ENCODE data around the gene IFITM1.
A peak's percentile ranks its signal among the peaks of the same experiment; 100 is the strongest.
"Not testable (repeated sequence)": the region's sequence is repeated elsewhere in the genome, so short reads cannot be mapped to it uniquely, and the experiment has no call there.

The IFITM1 gene

DNA sequence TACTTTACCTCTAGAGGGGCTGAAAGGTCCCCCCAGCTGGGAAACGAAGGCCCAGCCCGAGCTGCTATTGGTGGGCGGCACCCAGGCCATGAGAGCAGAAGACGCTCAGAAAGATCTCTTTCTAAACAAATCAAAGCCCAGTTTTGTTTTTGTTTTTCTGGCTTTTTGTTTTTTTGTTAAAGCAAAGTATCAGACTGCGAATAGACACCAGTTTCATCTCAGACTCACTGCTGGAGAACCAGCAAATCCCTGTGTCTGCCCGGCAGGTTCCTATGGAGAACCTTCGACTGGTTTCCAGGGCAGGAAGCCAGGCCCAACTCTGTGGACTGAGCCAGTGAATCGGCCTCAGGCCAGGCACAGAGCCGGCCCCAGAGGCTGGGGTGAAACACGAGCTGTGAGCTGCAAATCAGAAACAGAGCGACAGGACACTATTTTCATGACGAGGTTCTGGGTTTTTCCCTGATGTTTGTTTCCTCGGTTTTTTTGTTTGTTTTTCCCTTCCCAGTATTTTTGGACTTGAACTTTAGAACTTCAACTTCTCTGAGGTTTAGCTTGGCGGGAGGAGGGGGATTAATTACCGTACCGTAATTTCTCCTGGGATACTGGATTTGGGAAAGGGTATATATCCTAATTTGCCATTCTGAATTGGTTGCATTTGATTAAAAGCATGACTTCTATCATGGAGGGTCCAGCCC is 39.5 kb downstream of the IFITM1 start:
- Histone ChIP-seq H3K4me3 (ENCODE audit: low read length in 2 of 2) (peak overlapping the region in 1 of 2 donors; percentile 29), H3K9ac (ENCODE audit: low read length in 2 of 2) (peak overlapping the region; percentile 58 to 74), H3K27me3 (ENCODE audit: control insufficient read depth in 1 of 2, insufficient read depth in 2 of 2, low read length in 2 of 2) (no peaks in the 10 kb centered on the region)

DNA sequence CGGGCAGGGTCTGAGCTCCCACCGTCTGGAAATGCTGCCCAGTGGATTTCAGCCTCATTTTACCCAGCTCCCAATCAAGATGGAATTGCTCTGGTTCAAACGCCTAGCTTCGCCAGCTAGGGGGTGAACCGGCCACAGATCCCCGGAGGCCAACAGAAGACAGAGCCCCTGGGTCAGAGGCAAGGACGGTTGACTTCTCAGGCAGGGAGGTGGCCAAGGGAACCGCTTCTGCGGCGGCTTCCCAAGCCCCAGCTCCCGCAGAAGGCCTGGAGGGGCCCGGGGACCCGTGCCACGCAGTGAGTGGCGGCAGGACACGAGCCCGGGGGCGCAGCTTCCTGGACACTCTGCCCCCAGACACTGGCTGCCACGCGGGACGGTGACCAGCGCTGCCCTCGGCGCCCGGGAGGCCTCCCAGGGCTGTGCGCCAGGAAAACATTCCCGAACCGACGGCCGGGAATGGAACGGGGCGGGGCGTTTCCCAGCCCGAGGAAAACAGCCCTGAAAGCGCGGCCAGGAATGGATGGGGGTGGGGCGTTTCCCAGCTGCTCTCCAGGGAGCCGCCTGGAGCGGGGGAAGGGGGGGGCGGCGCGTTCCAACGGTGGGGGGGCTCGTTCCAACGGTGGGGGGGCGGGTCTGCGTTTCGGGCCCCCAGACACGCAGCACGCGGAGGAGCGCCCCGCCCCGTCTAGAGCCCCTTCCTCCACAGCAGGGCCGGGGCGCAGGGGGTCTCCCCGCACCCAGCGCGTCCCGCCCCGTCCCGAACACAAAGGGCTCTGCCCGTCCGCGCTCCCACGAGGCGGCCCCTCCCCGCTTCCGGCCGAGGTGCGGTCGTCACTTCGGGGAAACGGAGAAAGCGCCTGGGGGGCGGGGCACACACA is 42.0 kb downstream of the IFITM1 start:
- H3K9ac ChIP-seq (ENCODE audit: low read length in 2 of 2) = peak overlapping the region; percentile 79 to 88

More for the DNA sequence above, 39.5 kb downstream of the IFITM1 start:
- no peaks in the 10 kb centered on the region for H3K9me3 ChIP-seq (ENCODE audit: control insufficient read depth in 2 of 2, low read length in 2 of 2)
- H3K36me3 ChIP-seq (ENCODE audit: control insufficient read depth in 2 of 2, insufficient read depth in 2 of 2, low read length in 2 of 2) = no peaks in the 10 kb centered on the region
- H3K27ac ChIP-seq (ENCODE audit: low read length) = peak overlapping the region; percentile 100
- H3K4me1 ChIP-seq (ENCODE audit: control insufficient read depth, insufficient read depth, low read length) = peaks cover 36% of the 10 kb centered on the region

DNA sequence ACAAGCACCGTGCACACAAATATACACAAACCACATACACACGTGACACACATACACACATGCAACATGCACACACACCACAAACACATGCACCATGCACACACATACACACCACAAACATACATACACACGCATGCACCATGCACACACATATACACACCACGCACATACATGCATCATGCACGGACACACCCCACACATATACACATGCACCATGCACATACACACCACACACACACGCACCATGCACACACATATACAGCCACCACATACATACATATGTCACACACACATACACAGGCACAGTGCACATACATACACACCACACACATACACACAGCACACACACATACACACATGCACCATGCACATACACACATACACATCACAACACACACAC is 42.8 kb downstream of the IFITM1 start:
- no peak overlapping the region for H3K4me3 ChIP-seq (ENCODE audit: low read length in 2 of 2)
- peaks cover 41% of the 10 kb centered on the region for H3K4me1 ChIP-seq (ENCODE audit: control insufficient read depth, insufficient read depth, low read length)
- no peak overlapping the region for H3K9ac ChIP-seq (ENCODE audit: low read length in 2 of 2)
- H3K36me3 ChIP-seq (ENCODE audit: control insufficient read depth in 2 of 2, insufficient read depth in 2 of 2, low read length in 2 of 2) = no peaks in the 10 kb centered on the region
- peaks cover 0 to 6% of the 10 kb centered on the region in 2 donors for H3K9me3 ChIP-seq (ENCODE audit: control insufficient read depth in 2 of 2, low read length in 2 of 2)
- no peak overlapping the region for H3K27ac ChIP-seq (ENCODE audit: low read length)
- H3K27me3 ChIP-seq (ENCODE audit: control insufficient read depth in 1 of 2, insufficient read depth in 2 of 2, low read length in 2 of 2) = peaks cover 3 to 4% of the 10 kb centered on the region in 2 donors

More for the DNA sequence above, 42.0 kb downstream of the IFITM1 start:
- H3K4me1 ChIP-seq (ENCODE audit: control insufficient read depth, insufficient read depth, low read length) = peaks cover 41% of the 10 kb centered on the region
- H3K36me3 ChIP-seq (ENCODE audit: control insufficient read depth in 2 of 2, insufficient read depth in 2 of 2, low read length in 2 of 2) = no peaks in the 10 kb centered on the region
- peaks cover under 1 to 1% of the 10 kb centered on the region in 2 donors for H3K27me3 ChIP-seq (ENCODE audit: control insufficient read depth in 1 of 2, insufficient read depth in 2 of 2, low read length in 2 of 2)
- peak overlapping the region; percentile 100 for H3K27ac ChIP-seq (ENCODE audit: low read length)
- peaks cover 0 to 1% of the 10 kb centered on the region in 2 donors for H3K9me3 ChIP-seq (ENCODE audit: control insufficient read depth in 2 of 2, low read length in 2 of 2)
- peak overlapping the region in 1 of 2 donors; percentile 61 for H3K4me3 ChIP-seq (ENCODE audit: low read length in 2 of 2)

DNA sequence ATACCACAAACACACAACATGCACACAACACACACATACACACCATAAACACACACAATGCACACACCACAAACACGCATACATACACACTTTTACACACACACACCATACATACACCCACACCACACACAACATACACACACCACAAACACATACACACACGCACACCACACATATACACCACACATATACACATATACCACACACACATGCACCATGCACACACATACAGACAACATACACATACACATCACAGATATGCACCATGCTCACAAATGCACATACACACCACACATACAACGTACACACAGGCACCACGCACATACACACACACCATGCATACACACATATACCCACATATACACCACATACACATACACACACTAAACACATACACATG is 43.7 kb downstream of the IFITM1 start:
- H3K4me1 ChIP-seq (ENCODE audit: control insufficient read depth, insufficient read depth, low read length) = peaks cover 38% of the 10 kb centered on the region
- H3K27ac ChIP-seq (ENCODE audit: low read length) = no peak overlapping the region
- H3K27me3 ChIP-seq (ENCODE audit: control insufficient read depth in 1 of 2, insufficient read depth in 2 of 2, low read length in 2 of 2) = peaks cover 3 to 4% of the 10 kb centered on the region in 2 donors
- H3K9ac ChIP-seq (ENCODE audit: low read length in 2 of 2) = no peak overlapping the region
- no peak overlapping the region for H3K4me3 ChIP-seq (ENCODE audit: low read length in 2 of 2)
- H3K9me3 ChIP-seq (ENCODE audit: control insufficient read depth in 2 of 2, low read length in 2 of 2) = peaks cover 0 to 6% of the 10 kb centered on the region in 2 donors
- no peaks in the 10 kb centered on the region for H3K36me3 ChIP-seq (ENCODE audit: control insufficient read depth in 2 of 2, insufficient read depth in 2 of 2, low read length in 2 of 2)

DNA sequence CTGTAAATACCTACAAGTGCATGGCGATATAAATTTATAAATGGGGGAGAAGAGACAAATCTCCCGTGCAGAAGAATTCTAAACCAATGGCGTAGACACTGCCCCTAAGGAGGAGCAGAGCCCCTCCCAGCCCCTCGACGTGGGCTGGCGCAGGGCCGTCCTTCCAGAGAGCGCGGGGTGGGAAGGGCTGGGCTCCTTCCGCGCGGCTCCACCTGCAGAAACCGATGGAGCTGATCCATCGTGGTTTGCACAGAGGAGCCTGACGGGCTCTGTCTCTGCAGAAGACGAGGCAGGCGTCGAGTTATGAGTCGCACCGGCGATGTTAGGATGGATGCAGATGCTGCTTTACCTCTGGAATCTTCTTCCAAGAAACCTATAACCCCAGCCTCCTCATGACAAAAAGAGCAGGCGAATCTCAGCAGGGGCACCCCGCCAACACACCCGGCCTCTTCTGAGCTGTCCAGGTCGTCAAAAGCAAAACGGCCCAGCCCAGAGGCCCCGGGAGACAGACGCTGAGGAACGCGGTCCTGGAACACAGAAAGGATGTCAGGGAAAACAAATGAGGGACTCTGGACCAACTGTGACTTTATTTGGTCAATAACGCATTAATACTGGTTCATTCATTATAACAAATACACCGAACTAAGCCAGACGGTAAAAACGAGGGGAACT is 44.4 kb downstream of the IFITM1 start:
- H3K9ac ChIP-seq (ENCODE audit: low read length in 2 of 2) = no peak overlapping the region
- no peak overlapping the region for H3K27ac ChIP-seq (ENCODE audit: low read length)
- no peaks in the 10 kb centered on the region for H3K36me3 ChIP-seq (ENCODE audit: control insufficient read depth in 2 of 2, insufficient read depth in 2 of 2, low read length in 2 of 2)
- peaks cover 3 to 4% of the 10 kb centered on the region in 2 donors for H3K27me3 ChIP-seq (ENCODE audit: control insufficient read depth in 1 of 2, insufficient read depth in 2 of 2, low read length in 2 of 2)
- H3K9me3 ChIP-seq (ENCODE audit: control insufficient read depth in 2 of 2, low read length in 2 of 2) = peaks cover 0 to 6% of the 10 kb centered on the region in 2 donors
- peak overlapping the region in 1 of 2 donors; percentile 44 for H3K4me3 ChIP-seq (ENCODE audit: low read length in 2 of 2)
- peaks cover 31% of the 10 kb centered on the region for H3K4me1 ChIP-seq (ENCODE audit: control insufficient read depth, insufficient read depth, low read length)

DNA sequence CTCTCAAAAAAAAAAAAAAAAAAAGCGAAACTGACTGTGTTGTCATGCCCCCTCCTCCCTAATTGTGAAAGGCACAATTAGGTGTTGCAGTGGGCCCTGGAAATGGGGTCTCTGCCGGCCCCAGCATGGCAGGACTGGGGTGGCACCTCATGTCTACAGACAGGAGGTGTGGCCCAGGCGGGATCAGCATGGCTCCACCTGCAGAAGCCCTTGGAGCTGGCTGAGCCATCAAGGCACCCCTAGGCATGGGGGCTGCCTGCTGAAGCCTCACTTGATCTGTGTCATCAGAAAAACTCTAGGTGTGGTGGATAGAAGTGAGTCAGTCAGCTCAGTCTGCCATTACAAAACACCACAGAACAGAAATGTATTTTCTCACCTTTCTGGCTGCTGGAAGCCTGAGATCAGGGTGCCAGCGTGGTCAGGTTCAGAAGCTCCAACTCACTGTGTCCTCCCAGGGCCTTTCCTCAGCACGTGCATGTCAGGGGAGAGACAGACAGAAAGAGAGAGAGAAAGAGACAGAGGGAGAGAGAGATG is 45.4 kb downstream of the IFITM1 start:
- H3K9me3 ChIP-seq (ENCODE audit: control insufficient read depth in 2 of 2, low read length in 2 of 2) = peaks cover 0 to 6% of the 10 kb centered on the region in 2 donors
- no peak overlapping the region for H3K9ac ChIP-seq (ENCODE audit: low read length in 2 of 2)
- peaks cover 23% of the 10 kb centered on the region for H3K4me1 ChIP-seq (ENCODE audit: control insufficient read depth, insufficient read depth, low read length)
- peaks cover 3 to 4% of the 10 kb centered on the region in 2 donors for H3K27me3 ChIP-seq (ENCODE audit: control insufficient read depth in 1 of 2, insufficient read depth in 2 of 2, low read length in 2 of 2)
- no peak overlapping the region for H3K27ac ChIP-seq (ENCODE audit: low read length)
- H3K36me3 ChIP-seq (ENCODE audit: control insufficient read depth in 2 of 2, insufficient read depth in 2 of 2, low read length in 2 of 2) = no peaks in the 10 kb centered on the region
- H3K4me3 ChIP-seq (ENCODE audit: low read length in 2 of 2) = no peak overlapping the region

DNA sequence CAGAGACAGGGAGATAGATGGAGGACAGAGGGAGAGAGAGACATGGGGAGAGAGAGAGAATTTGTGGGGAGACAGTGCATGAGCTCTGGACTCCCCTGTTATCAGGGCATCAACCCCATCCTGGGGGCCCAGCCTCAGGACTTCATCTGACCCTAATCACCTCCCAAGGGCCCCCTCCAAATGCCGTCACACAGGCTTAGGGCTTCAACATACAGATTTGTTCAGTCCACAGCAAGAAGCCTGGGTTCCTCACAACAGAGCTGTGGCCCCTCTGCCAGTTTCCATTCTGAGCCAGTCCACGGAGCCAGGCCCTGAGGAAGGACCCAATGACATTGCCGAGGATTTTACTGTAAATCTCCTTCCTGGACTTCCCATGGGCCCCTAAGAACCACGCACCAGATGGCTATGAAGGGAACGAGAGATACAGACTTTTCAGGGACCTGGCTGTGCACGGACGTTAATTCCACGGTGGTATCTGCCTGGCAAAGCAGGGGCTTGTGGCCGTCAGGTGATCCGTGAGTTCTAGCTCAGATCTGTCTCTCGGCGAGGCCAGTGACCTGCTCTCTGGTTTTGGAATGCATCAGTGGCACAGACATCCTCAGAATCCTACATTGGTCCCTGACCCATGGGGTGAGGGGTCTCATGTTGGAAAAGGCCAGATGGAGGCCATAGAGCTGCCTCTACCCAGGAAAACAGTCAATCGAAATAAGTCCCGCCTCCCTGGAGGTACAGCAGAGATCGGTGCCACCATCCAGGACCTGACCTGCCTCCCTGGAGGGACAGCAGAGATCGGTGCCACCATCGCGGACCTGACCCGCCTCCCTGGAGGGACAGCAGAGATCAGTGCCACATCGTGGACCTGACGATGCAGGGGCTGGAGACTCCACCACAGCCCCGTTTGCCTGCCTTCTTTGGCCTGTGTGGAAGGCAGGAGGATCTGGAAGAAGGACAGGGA is 46.8 kb downstream of the IFITM1 start:
- H3K9ac ChIP-seq (ENCODE audit: low read length in 2 of 2) = no peak overlapping the region

DNA sequence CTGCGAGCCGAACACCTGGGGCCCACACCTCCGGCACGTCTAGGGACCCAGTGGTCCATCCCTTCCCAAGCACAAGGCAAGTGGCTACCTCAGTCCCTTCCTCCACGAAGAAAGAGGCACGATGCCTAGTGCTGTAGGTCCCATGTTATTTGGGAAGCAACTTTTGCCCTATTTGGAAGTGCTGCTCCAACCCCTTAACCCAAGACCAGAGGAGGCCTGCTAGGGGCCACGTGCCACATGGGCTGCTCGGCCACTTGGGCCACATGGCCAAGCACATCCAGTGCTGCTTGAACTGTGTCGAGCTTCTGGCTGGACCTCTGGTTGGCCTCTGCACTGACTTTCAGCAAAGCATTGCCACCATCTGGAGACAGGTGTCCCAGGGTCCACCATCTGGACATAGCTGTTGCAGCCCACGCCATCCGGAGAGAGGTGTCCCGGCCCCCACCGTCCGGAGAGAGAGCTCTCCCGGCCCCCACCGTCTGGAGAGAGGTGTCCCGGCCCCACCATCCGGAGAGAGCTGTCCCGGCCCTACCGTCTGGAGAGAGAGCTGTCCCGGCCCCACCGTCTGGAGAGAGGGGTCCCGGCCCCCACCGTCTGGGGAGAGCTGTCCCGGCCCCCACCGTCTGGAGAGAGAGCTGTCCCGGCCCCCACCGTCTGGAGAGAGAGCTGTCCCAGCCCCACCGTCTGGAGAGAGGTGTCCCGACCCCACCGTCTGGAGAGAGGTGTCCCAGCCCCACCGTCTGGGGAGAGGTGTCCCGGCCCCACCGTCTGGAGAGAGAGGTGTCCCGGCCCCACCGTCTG is 49.0 kb downstream of the IFITM1 start:
- Histone ChIP-seq H3K27ac (ENCODE audit: low read length) (no peak overlapping the region), H3K36me3 (ENCODE audit: control insufficient read depth in 2 of 2, insufficient read depth in 2 of 2, low read length in 2 of 2) (no peaks in the 10 kb centered on the region), H3K9me3 (ENCODE audit: control insufficient read depth in 2 of 2, low read length in 2 of 2) (peaks cover 0 to 6% of the 10 kb centered on the region in 2 donors), H3K4me3 (ENCODE audit: low read length in 2 of 2) (no peak overlapping the region), H3K9ac (ENCODE audit: low read length in 2 of 2) (no peak overlapping the region), H3K27me3 (ENCODE audit: control insufficient read depth in 1 of 2, insufficient read depth in 2 of 2, low read length in 2 of 2) (peaks cover 16 to 26% of the 10 kb centered on the region in 2 donors), H3K4me1 (ENCODE audit: control insufficient read depth, insufficient read depth, low read length) (peaks cover 10% of the 10 kb centered on the region)

More for the DNA sequence above, 46.8 kb downstream of the IFITM1 start:
- Histone ChIP-seq H3K27ac (ENCODE audit: low read length) (no peak overlapping the region), H3K4me1 (ENCODE audit: control insufficient read depth, insufficient read depth, low read length) (peaks cover 15% of the 10 kb centered on the region), H3K36me3 (ENCODE audit: control insufficient read depth in 2 of 2, insufficient read depth in 2 of 2, low read length in 2 of 2) (no peaks in the 10 kb centered on the region), H3K4me3 (ENCODE audit: low read length in 2 of 2) (no peak overlapping the region), H3K9me3 (ENCODE audit: control insufficient read depth in 2 of 2, low read length in 2 of 2) (peaks cover 0 to 6% of the 10 kb centered on the region in 2 donors), H3K27me3 (ENCODE audit: control insufficient read depth in 1 of 2, insufficient read depth in 2 of 2, low read length in 2 of 2) (peaks cover 9 to 14% of the 10 kb centered on the region in 2 donors)

DNA sequence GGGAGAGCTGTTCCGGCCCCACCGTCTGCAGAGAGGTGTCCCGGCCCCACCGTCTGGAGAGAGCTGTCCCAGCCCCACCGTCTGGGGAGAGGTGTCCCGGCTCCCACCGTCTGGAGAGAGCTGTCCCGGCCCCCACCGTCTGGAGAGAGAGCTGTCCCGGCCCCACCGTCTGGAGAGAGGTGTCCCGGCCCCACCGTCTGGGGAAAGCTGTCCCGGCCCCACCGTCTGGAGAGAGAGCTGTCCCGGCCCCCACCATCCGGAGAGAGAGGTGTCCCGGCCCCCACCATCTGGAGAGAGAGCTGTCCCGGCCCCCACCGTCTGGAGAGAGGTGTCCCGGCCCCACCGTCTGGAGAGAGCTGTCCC is 49.6 kb downstream of the IFITM1 start:
- H3K27me3 ChIP-seq (ENCODE audit: control insufficient read depth in 1 of 2, insufficient read depth in 2 of 2, low read length in 2 of 2) = peaks cover 22 to 32% of the 10 kb centered on the region in 2 donors
- H3K27ac ChIP-seq (ENCODE audit: low read length); H3K9ac ChIP-seq (ENCODE audit: low read length in 2 of 2); H3K36me3 ChIP-seq (ENCODE audit: control insufficient read depth in 2 of 2, insufficient read depth in 2 of 2, low read length in 2 of 2); H3K4me3 ChIP-seq (ENCODE audit: low read length in 2 of 2); H3K9me3 ChIP-seq (ENCODE audit: control insufficient read depth in 2 of 2, low read length in 2 of 2); H3K4me1 ChIP-seq (ENCODE audit: control insufficient read depth, insufficient read depth, low read length): not testable (repeated sequence)

Measured in stomach smooth muscle (tissue), 2 donors.